HG03469 (cell line): Measurements from ENCODE around the gene MZT2A.
"Not testable (repeated sequence)": the region's sequence is repeated elsewhere in the genome, so short reads cannot be mapped to it uniquely, and the experiment has no call there.

Source experiments
- ATAC-seq: cut with Tn5 transposase; IDR thresholded peaks from one replicate; pipeline ENCODE4 v1.9.1; 2021; ENCODE audit warnings: mild to moderate bottlenecking, moderate library complexity, moderate number of reproducible peaks; ENCODE audit not compliant: unreplicated experiment

The MZT2A gene

DNA sequence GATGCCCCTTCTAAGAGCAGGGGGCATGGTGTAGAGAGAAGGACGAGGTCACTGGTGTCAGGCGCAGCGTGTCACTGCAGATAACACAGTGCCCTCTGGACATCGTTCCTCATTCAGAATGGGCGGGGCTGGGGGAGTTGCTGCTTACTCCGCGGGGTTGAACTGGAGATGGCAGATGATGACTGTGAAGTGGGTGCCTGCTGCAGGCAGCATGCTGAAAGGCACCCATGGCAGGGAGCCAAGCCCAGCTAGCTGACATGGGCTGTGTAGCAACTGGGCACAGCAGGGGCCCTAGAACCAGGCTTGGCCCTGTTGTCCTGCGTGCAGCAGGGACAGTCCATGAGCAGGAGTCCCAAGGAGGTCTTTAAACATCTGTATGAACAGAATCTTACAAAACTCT is 20.6 kb downstream of the MZT2A start:
- ATAC-seq = not testable (repeated sequence)

DNA sequence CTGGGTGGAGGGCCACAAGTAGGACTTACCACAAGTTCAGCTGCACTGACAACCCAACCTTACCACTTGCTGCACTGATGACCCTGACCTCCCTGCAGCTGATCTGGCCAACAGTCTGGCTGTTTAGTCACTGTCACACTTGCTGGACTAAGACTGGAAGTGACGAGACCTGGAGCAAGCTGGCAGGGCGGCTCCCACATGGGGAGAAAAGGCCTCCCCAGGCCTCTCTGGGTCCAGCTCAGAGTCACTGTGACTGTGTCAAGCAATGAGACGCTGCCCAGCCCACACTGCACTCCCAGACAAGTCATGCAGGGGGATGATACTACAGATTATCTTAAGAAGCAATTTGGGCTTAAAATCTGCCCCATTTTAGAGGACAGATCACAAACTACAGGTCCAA is 21.3 kb downstream of the MZT2A start:
- not testable (repeated sequence) for ATAC-seq

DNA sequence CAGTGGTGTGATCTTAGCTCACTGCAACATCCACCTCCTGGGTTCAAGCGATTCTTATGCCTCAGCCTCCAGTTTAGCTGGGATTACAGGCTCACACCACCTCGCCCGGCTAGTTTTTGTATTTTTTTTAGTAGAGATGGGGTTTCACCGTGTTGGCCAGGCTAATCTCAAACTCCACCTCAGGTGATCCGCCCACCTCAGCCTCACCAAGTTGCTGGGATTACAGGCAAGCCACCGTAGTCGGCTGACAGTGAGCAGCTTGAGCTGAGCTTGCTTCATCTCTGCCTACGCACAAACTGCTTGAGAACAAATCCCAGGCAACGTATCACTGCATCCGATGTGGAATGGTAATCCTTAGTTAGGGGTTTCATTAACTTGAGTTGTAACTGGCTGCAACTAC is 24.5 kb downstream of the MZT2A start:
- ATAC-seq = not testable (repeated sequence)

DNA sequence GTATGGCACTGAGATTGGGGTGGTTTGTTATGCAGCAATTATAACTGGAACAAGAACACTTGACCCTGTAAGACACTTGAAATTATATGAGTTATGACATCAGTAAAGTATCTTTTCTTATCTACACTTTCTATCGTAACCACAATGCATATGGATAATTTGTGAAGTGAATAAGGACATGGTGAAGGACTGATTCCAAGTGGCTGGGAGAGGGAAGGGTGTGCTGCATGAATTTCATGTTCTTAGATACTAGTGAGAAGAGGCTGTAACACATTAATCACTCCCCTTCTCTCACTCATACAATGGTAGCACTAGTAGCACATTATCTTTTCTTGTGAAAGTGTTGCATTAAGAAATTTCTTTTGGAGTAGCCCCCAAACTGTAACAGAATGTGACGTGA is 37.3 kb downstream of the MZT2A start:
- ATAC-seq = not testable (repeated sequence)

DNA sequence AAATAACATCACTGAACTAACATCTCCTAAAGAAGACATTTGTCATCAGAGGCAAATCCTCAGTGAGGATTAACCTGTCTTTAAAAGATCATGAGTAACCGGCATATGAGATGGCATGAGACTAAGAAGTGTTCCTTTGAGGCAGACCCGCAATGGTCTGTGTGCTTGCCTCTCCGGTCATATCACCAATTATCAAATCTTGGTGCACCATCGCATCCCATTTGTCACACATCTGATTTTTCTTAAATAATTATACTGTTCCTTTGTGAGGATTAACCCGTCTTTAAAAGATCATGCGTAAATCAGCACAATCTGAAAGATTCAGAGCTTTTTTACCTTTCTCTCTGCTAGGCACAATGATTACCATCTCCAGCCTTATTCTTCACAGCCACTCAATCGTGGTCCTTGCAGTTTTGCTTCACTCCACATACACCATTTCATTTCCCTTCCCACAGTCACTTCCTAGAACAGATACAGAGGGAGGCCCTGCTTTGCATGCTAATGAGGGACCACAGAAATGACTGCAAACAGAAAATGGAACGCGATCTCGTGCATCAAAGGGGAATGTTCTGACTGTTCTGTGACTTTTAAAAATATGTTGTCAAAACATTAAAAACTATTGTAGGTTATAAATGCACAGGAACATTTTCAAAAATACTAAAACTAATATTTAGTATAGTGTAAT is 40.8 kb downstream of the MZT2A start:
- peak; percentile 52 for ATAC-seq

DNA sequence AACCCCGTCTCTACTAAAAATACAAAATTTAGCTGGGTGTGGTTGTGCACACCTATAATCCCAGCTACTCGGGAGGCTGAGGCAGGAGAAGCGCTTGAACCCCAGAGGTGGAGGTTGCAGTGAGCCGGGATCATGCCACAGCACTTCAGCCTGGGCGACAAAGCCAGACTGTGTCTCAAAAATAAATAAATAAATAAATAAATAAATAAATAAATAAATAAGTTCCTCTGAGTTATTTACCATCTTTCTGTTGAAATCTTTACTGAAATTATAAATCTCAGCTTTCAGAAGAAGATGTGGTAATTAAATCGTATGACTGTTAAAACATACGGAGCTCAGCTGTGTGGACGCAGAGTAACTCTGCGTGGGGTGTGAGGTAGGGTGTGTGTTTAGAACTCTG is 44.2 kb downstream of the MZT2A start:
- ATAC-seq = not testable (repeated sequence)

DNA sequence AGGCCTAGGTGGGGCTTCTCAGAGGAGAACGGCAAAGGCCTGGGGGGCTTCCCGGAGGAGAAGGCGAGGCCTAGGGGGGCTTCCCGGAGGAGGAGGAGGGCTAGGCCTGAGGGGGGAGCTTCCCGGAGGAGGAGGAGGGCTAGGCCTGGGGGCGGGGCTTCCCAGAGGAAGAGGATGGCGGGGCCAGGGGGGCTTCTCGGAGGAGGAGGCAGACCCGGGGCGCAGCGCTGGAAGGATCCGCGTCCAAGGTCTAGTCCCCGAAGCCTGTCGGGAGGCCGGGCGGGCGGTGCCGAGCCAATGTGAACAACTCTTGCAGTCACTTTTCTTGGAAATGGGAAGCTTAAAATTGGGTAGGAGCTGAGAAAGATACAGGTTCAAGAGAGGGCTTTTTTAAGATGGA is 46.3 kb downstream of the MZT2A start:
- no peak for ATAC-seq

DNA sequence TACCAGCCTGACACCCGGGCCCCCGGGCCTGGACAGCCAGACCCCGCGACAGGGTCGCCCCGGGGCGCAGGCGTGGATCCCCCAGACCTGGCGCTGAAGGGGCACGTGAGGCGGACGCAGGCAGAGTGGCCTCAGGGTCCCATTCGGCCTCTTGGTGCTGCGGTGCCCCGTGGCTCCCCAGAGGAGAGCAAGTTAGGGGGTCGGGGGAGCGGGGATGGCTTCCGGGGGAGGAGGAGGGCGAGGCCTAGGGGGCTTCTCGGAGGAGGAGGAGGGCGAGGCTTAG is 46.7 kb downstream of the MZT2A start:
- ATAC-seq = not testable (repeated sequence)

DNA sequence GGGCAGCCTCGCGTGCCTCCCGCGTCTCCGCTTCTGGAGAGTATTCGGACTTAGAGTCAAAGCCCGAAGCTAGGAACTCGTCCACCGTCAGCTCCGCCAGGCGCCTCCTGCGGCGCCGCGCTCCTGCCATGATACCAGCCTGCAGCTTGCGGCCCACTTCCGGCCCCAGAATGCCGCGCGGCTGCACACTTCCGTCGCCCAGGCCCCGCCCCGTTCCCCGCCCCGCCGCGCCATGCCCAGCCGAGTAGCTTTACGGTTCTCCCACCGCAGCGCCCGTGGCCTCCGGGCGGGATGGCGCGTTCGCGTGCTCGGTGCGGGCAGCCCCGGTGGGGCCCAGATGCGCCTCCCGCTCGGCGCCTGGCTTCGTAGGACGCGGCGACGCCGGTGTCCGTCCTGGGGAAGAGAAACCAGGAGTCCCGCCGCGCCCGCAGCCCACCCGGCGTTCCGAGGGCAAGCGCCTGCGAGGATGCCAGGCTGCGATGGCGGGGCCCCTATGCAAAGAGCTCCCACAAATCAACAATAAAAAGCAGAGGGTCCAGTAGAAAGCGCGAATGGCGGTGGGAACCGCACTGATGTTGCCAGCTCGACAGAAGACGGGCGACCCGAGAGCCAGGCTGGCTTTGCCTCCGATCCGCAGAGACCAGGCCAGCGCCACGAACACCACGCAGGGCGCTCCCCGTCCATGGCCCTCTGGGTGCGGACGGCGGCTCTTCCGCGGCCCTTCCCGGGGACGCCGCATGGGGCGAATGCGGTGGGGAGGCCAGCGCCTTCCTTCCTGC is 47.3 kb downstream of the MZT2A start:
- not testable (repeated sequence) for ATAC-seq

DNA sequence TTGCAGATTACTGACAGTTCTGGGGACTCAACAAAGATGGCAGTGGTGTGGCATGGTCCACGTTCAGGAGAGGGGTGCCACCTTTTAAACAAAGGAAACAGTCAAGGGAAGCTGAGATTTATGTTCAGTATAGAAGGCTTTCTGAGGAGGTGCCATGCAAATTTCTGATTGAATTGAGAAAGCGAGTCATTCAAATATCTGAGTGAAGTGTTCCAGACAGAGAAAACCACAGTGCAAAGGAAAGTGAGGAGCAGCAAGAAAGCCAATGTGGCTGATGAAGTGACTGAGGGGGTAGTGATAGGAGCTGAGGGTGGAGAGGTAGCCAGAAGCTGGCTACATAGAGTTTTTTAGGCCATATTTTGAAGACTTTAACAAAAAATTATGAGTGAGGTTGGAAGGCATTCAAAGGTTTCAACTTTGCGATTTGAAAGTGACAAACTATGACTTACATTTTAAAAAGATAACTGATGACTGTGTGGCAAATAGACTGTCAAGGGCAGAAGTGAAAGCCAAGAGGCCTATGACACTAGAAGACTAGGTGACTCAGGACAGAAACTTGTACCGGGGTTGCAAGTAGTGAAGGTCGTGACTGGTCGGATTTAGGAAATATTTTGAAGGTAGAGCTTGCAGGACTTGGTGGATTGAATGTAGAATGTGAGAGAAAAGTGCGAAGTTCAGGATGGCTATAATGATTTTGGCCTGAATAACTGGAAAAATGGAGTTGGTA is 51.3 kb downstream of the MZT2A start:
- peak; percentile 80 for ATAC-seq
